ENCODE results near the gene RNASE11. TPM values are rescaled to one million over a fixed set of nuclear protein-coding genes. Genes with fewer than 3 reads are reported as not detected.
A peak's percentile ranks its signal among the peaks of the same experiment; 100 is the strongest.

The RNASE11 gene
- not detected in 2 replicates for total RNA-seq (2011; cell fraction: chromatin; rRNA removed; ENCODE audit: low replicate concordance)
- not detected in 2 replicates for total RNA-seq (2011; cell fraction: nucleolus; rRNA removed)
- not detected in 2 replicates for total RNA-seq (2011; cell fraction: nucleoplasm; rRNA removed)
- total RNA-seq (2014; rRNA removed) (not detected in 2 replicates), total RNA-seq (2014; rRNA removed; fragmentation: Illumina TruSeq; extraction: Trizol) (0.22 TPM in 1 of 2 replicates, not detected in the other), total RNA-seq (2015; rRNA removed; fragmentation: Illumina TruSeq; extraction: Trizol) (not detected in 2 replicates), total RNA-seq (2021) (not detected in 2 replicates), polyA plus RNA-seq (2011; rRNA removed) (not detected in 2 replicates), polyA plus RNA-seq (2014; fragmentation: Illumina TruSeq; extraction: Trizol) (0.16 TPM in 1 of 2 replicates, not detected in the other), polyA plus RNA-seq (2014; fragmentation: Nextera tagmentation; extraction: Ambion mirVana) (under 1 TPM in 1 of 2 experiments, not detected in 1; 0.29 TPM), polyA plus RNA-seq (2014; rRNA removed) (not detected in 2 replicates), polyA minus RNA-seq (2011; rRNA and poly(A)+ RNA removed) (not detected in 2 replicates), Bru-seq, nascent RNA (percentile 22 among the genes with signal in this experiment), BruChase-seq, experiment 1, labeled RNA remaining after a 2-hour chase (not detected), BruChase-seq, experiment 2, labeled RNA remaining after a 6-hour chase (not detected)
- polyA plus RNA-seq (2011; cell fraction: cytosol; rRNA removed), result not detected in 2 replicates
- not detected in 2 replicates for polyA plus RNA-seq (2011; cell fraction: nucleus; rRNA removed)
- polyA plus RNA-seq (2012), result not detected in 2 replicates
- not detected in 2 replicates for polyA minus RNA-seq (2011; cell fraction: cytosol; rRNA and poly(A)+ RNA removed)
- polyA minus RNA-seq (2011; cell fraction: nucleus; rRNA and poly(A)+ RNA removed), result not detected in 2 replicates
- long read RNA-seq, experiment 1, result 0 reads
- long read RNA-seq, experiment 2, result 0 reads
- long read RNA-seq, experiment 3, result 0 reads

GRCh38 chr14:20587489-20588154 is at the start of gene RNASE11:
Gene RNASE11 (minus strand): TSS chr14:20588001.
- intact Hi-C loops (cut with micrococcal nuclease), result no loop called here
- TF ChIP-seq TFAP4 (CRISPR knock-in tag; IDR thresholded peaks at IDR 0.05; ENCODE audit: borderline replicate concordance) (no peak), RFX7 (CRISPR knock-in tag; IDR thresholded peaks at IDR 0.05) (no peak), BRCA1 (IDR thresholded peaks at IDR 0.05) (no peak), BRCA1 (CRISPR knock-in tag; IDR thresholded peaks at IDR 0.05) (no peak), MTA1 (IDR thresholded peaks at IDR 0.05; ENCODE audit: borderline replicate concordance) (no peak), NCOA2 (IDR thresholded peaks at IDR 0.05; ENCODE audit: partially characterized antibody in 2 of 2) (no peak), ZC3H8 (IDR thresholded peaks at IDR 0.05) (no peak), ZFP30 (CRISPR knock-in tag; IDR thresholded peaks at IDR 0.05; ENCODE audit: borderline replicate concordance) (no peak), MIER1 (IDR thresholded peaks at IDR 0.05; ENCODE audit: low read depth) (no peak), ARID1B (IDR thresholded peaks at IDR 0.05) (no peak), ELK3 (CRISPR knock-in tag; IDR thresholded peaks at IDR 0.05) (no peak), BRD4 (IDR thresholded peaks at IDR 0.05) (no peak)
- H3K79me2 ChIP-seq (ENCODE audit: control insufficient read depth, insufficient read depth, low read length), result no peaks in the 10 kb centered on the region
- no peaks in the 10 kb centered on the region for H3K27me3 ChIP-seq (ENCODE audit: control insufficient read depth in 2 of 2, insufficient read depth in 2 of 2, low read length in 2 of 2)
- no peaks in the 10 kb centered on the region for H4K20me1 ChIP-seq (replicated peaks; ENCODE audit: control insufficient read depth, insufficient read depth, low read length)
- no peaks in the 10 kb centered on the region for H3K9me1 ChIP-seq (ENCODE audit: control insufficient read depth, insufficient read depth, low read length)
- POLR2A ChIA-PET, result interaction anchor here (0.7 to 2.1 kb wide), 4 partner anchors 9 to 132 kb away, joined by 3 to 5 read pairs (median 4); no protein-coding TSS in a partner anchor
- WGBS (ENCODE audit: insufficient coverage, low coverage, missing lambda C conversion rate), result 66% methylated on average over 6 of the region's 6 CpGs
- H3K4me1 ChIP-seq (replicated peaks in 1 of 2; ENCODE audit: control insufficient read depth in 2 of 2, insufficient read depth in 2 of 2, low read length in 2 of 2), result peaks cover 4 to 26% of the 10 kb centered on the region in 2 experiments
- H2AFZ ChIP-seq (ENCODE audit: low read depth, low read length), result peak within 1 kb of the TSS; percentile 66; the same call in 1 of the 2 replicates
- no peaks in the 10 kb centered on the region for H3K9me3 ChIP-seq (replicated peaks; ENCODE audit: control insufficient read depth, insufficient read depth, low read depth, low read length)
- no TSS peak for BruUV-seq (replicated peaks)
- no peak within 1 kb of the TSS for H3K9ac ChIP-seq (ENCODE audit: insufficient read depth in 1 of 2, low read depth in 2 of 2, low read length in 2 of 2)
- FAIRE-seq, result no peak
- in situ Hi-C loops (cut with MboI), result no loop called here
- H3K27ac ChIP-seq (ENCODE audit: extremely low read depth, low read depth, low read length), result no peak within 1 kb of the TSS
- DNase-seq (ENCODE audit: extremely low read depth in 1 of 4, low spot score in 3 of 4), result no peak
- CTCF ChIA-PET (ENCODE audit: low intra/inter-chr PET ratio), result no interaction called here
- H3K4me2 ChIP-seq (ENCODE audit: insufficient read depth, low read length), result no peak within 1 kb of the TSS
- H3K36me3 ChIP-seq (ENCODE audit: control insufficient read depth, insufficient read depth, low read length), result no peaks in the 10 kb centered on the region
- H3K4me3 ChIP-seq, result no peak within 1 kb of the TSS
- no peak for ATAC-seq

All from K562 (cell line).